HepG2 (cell line): ENCODE results near the gene SPSB2. TPM values are rescaled to one million over a fixed set of nuclear protein-coding genes. Genes with fewer than 3 reads are reported as not detected.

Experiments
- ATAC-seq: fragments of 200-7000 bp; cut with Tn5 transposase; 3 replicates; pipeline ENCODE4 v1.9.1; 2020; ENCODE audit warnings: mild to moderate bottlenecking, moderate library complexity
- BruUV-seq: library from RNA; stranded (reverse); fragments of 400-500 nt; replicated peaks from 2 replicates; lab custom pipeline; 2021; lab: Mats Ljungman, UMichigan
- CTCF ChIA-PET: fragments of 300-600 bp; formaldehyde crosslinking; extraction: SDS; loops from one replicate; lab custom pipeline; 2021; ENCODE audit warnings: low total read pairs, inconsistent platforms, low intra/inter-chr PET ratio; lab: Yijun Ruan, JAX
- POLR2A ChIA-PET: fragments of 350-600 bp; sonication (Branson Sonifier 250); formaldehyde crosslinking; loops from one replicate; lab custom pipeline; 2020; ENCODE audit warnings: antibody characterized with exemption, inconsistent platforms; lab: Yijun Ruan, JAX
- DNase-seq: peaks from one replicate; pipeline ENCODE4 v3.0.0-alpha.2; 2015; ENCODE audit warnings: low spot score
- FAIRE-seq: peaks from 3 replicates; lab custom pipeline; 2011; peaks lifted over from hg19 to GRCh38; lab: Jason Lieb, UNC
- H2AFZ ChIP-seq: one replicate; pipeline ENCODE4 v1.6.1; 2011; ENCODE audit warnings: low read length, inconsistent platforms
- H3K27ac ChIP-seq: fragments of 300-600 bp; 3 replicates; pipeline ENCODE4 v1.8.0; 2011; ENCODE audit warnings: mixed run types, mild to moderate bottlenecking, mixed read lengths, low read length, inconsistent platforms; ENCODE audit not compliant: insufficient read depth; ENCODE audit errors: extremely low read length
- H3K27me3 ChIP-seq, 2 experiments: fragments of 200-600 bp in 1 of 2; 2 replicates in 1 of 2; 3 replicates in 1 of 2; pipeline versions ENCODE4 v1.6.0 to v1.8.0; 2011; ENCODE audit warnings: low read length in 2 of 2, mild to moderate bottlenecking in 2 of 2, moderate library complexity in 2 of 2, inconsistent platforms in 1 of 2; ENCODE audit not compliant: insufficient read depth in 2 of 2, control insufficient read depth in 1 of 2
- H3K36me3 ChIP-seq, 2 experiments: fragments of 200-600 bp in 1 of 2; replicated peaks in 1 of 2; 2 replicates in 1 of 2; 3 replicates in 1 of 2; pipeline versions ENCODE4 v1.5.1 to v1.8.0; 2011; ENCODE audit warnings: low read length in 2 of 2, inconsistent platforms in 1 of 2; ENCODE audit not compliant: insufficient read depth in 2 of 2, control insufficient read depth in 1 of 2
- H3K4me1 ChIP-seq: 2 replicates; pipeline ENCODE4 v1.5.1; 2012; ENCODE audit warnings: low read length, inconsistent platforms; ENCODE audit not compliant: insufficient read depth
- H3K4me2 ChIP-seq: 2 replicates; pipeline ENCODE4 v1.6.0; 2011; ENCODE audit warnings: low read depth, low read length, inconsistent platforms
- H3K4me3 ChIP-seq, 3 experiments: fragments of 200-600 bp in 1 of 3; sonication (generic), shearing (Covaris generic) in 1 of 3; replicated peaks in 1 of 3; 2 replicates each; pipeline ENCODE4 v1.5.1; 2011 to 2016; ENCODE audit warnings: low read length in 3 of 3, inconsistent platforms in 2 of 3, low read depth in 2 of 3, mild to moderate bottlenecking in 2 of 3, control low read depth in 1 of 3, mixed read lengths in 1 of 3; ENCODE audit not compliant: insufficient read depth in 1 of 3
- H3K79me2 ChIP-seq: one replicate; pipeline ENCODE4 v1.6.1; 2011; ENCODE audit warnings: low read length, inconsistent platforms; ENCODE audit not compliant: insufficient read depth
- H3K9ac ChIP-seq: 2 replicates; pipeline ENCODE4 v1.6.0; 2011; ENCODE audit warnings: mild to moderate bottlenecking, low read depth, low read length, inconsistent platforms; ENCODE audit not compliant: insufficient read depth
- H3K9me3 ChIP-seq: 2 replicates; pipeline ENCODE4 v1.5.1; 2012; ENCODE audit warnings: mild to moderate bottlenecking, low read length
- H4K20me1 ChIP-seq: 2 replicates; pipeline ENCODE4 v1.6.0; 2011; ENCODE audit warnings: inconsistent platforms, mild to moderate bottlenecking, low read length, moderate library complexity; ENCODE audit not compliant: insufficient read depth
- ATM ChIP-seq: fragments of 450-650 bp; IDR thresholded peaks from 2 replicates; pipeline ENCODE4 v1.7.1; 2017; ENCODE audit warnings: mild to moderate bottlenecking, borderline replicate concordance
- DPF2 ChIP-seq: sonication (generic); formaldehyde crosslinking; IDR thresholded peaks from 2 replicates; pipeline ENCODE4 v1.4.0; 2020; ENCODE audit warnings: mild to moderate bottlenecking, low read depth, missing genetic modification reagents, borderline replicate concordance
- E2F1 ChIP-seq: sonication (generic); formaldehyde crosslinking; IDR thresholded peaks from 2 replicates; pipeline ENCODE4 v1.5.0; 2020; ENCODE audit warnings: missing genetic modification reagents
- GTF2F1 ChIP-seq: fragments of 150-350 bp; IDR thresholded peaks from 2 replicates; pipeline ENCODE4 v1.6.1; 2014; ENCODE audit warnings: low read length
- JDP2 ChIP-seq: sonication (generic); formaldehyde crosslinking; IDR thresholded peaks from 2 replicates; pipeline ENCODE4 v1.8.1; 2022; ENCODE audit warnings: missing genetic modification reagents, borderline replicate concordance
- LRRFIP1 ChIP-seq: sonication (generic); formaldehyde crosslinking; conservative IDR thresholded peaks from 2 replicates; pipeline ENCODE4 v1.4.0; 2020; ENCODE audit warnings: missing genetic modification reagents
- NR0B2 ChIP-seq: sonication (generic); formaldehyde crosslinking; IDR thresholded peaks from 2 replicates; pipeline ENCODE4 v1.4.0; 2020; ENCODE audit warnings: mild to moderate bottlenecking, missing genetic modification reagents
- REL ChIP-seq: sonication (generic); formaldehyde crosslinking; conservative IDR thresholded peaks from 2 replicates; pipeline ENCODE4 v1.8.0; 2022; ENCODE audit warnings: mild to moderate bottlenecking, missing genetic modification reagents, moderate library complexity
- XRCC5 ChIP-seq: fragments of 200-400 bp; formaldehyde crosslinking; optimal IDR thresholded peaks from 2 replicates; pipeline ENCODE3; 2017; ENCODE audit warnings: mild to moderate bottlenecking, low read length
- ZNF274 ChIP-seq: sonication (generic); formaldehyde crosslinking; IDR thresholded peaks from 2 replicates; pipeline ENCODE4 v1.5.1; 2020; ENCODE audit warnings: mild to moderate bottlenecking, missing genetic modification reagents
- ZNF569 ChIP-seq: sonication (generic); formaldehyde crosslinking; IDR thresholded peaks from 2 replicates; pipeline ENCODE4 v1.5.0; 2020; ENCODE audit warnings: mild to moderate bottlenecking, missing genetic modification reagents, moderate library complexity, borderline replicate concordance
- ZNF629 ChIP-seq: sonication (generic); formaldehyde crosslinking; conservative IDR thresholded peaks from 2 replicates; pipeline ENCODE4 v1.5.0; 2020; ENCODE audit warnings: missing genetic modification reagents
- WGBS: methylation state at CpG from one replicate; pipeline ENCODE4 v1.1.6; 2017; ENCODE audit warnings: low lambda C conversion rate; 5-methylcytosine and 5-hydroxymethylcytosine counted together
- in situ Hi-C: cut with HindIII; loops from 2 replicates; pipeline ENCODE4 v1.10.0; 2017; ENCODE audit warnings: low pct_unique_long_range_greater_than_20kb; ENCODE audit not compliant: extremely low pct_ligation_motif_present
- intact Hi-C: fragments of 100-400 bp; cut with micrococcal nuclease; formaldehyde crosslinking; loops from one replicate; pipeline ENCODE4 v1.10.0; 2022; ENCODE audit not compliant: unreplicated experiment
- polyA plus RNA-seq, 8 experiments: library from polyadenylated mRNA; depleted of rRNA in 3 of 8; stranded (reverse) in 7 of 8; unstranded in 1 of 8; fragments of >200 nt; fragmentation: Illumina TruSeq in 4 of 8; extraction: Trizol in 4 of 8; gene quantifications; 2 replicates each; pipeline versions ENCODE4 v1.2.1 to v1.2.3, GENCODE V29; 2011 to 2016; ENCODE audit warnings: low read depth in 4 of 8, missing spikeins in 1 of 8, mixed read lengths in 1 of 8; ENCODE audit not compliant: insufficient read depth in 1 of 8
- total RNA-seq, 5 experiments: library from RNA; depleted of rRNA; stranded (reverse); fragments of >200 nt; fragmentation: Illumina TruSeq; extraction: Trizol; gene quantifications; 2 replicates each; pipeline ENCODE4 v1.2.3, GENCODE V29; 2016; ENCODE audit warnings: low read depth in 1 of 5
- TF ChIP-seq, protein P1 (sequence below): sonication (generic); formaldehyde crosslinking; conservative IDR thresholded peaks from 2 replicates; pipeline ENCODE4 v1.8.0; 2022; ENCODE audit warnings: mild to moderate bottlenecking, moderate library complexity, missing genetic modification reagents
- TF ChIP-seq, protein P2 (sequence below): sonication (generic); formaldehyde crosslinking; IDR thresholded peaks from 2 replicates; pipeline ENCODE4 v1.4.0; 2020; ENCODE audit warnings: missing genetic modification reagents

The SPSB2 gene
- total and polyA plus RNA-seq, 2 of the 13 experiments (the other 11 are each of a cell fraction or from before 2014, with no cell fraction given) = 2.0 to 6.2 TPM

DNA sequence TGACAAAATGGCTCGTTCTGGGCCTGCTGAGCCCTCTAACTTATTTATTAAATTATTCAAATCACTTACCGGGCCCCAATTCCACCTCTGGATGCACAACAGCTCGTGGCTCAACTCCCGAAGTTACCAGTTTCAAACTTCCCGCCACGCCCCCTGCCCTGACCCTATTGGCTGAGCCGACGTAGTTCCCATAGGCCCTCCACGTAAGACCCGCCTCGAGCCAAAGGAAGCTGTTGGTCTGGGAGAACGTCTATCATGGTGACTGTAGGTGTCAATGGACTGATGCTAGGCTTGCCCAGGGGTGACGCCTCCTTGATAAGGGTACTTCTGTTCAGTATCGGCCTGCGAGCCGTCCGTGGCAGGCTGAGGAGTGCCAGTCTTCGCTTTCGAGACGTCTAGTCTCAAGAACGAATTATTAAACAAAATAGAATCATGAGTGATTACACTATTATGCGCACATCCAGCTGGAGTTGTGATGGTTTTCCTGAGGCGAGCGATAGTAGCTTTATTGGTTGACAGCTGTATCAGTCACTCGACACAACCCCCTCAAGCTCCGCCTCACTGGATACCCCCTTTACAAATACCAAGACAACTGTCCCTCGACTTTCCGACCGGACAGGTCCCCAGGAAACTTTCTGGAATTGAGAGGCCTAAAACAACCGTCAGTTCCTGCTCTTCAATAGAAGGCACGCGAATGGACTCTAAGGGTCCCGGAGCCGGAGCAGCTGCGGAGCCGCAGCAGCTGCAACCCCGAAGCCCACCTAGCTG, 21.8 kb downstream of the SPSB2 start, which contains the start of gene CDCA3 (continued):
- TF ChIP-seq, protein P1, sequence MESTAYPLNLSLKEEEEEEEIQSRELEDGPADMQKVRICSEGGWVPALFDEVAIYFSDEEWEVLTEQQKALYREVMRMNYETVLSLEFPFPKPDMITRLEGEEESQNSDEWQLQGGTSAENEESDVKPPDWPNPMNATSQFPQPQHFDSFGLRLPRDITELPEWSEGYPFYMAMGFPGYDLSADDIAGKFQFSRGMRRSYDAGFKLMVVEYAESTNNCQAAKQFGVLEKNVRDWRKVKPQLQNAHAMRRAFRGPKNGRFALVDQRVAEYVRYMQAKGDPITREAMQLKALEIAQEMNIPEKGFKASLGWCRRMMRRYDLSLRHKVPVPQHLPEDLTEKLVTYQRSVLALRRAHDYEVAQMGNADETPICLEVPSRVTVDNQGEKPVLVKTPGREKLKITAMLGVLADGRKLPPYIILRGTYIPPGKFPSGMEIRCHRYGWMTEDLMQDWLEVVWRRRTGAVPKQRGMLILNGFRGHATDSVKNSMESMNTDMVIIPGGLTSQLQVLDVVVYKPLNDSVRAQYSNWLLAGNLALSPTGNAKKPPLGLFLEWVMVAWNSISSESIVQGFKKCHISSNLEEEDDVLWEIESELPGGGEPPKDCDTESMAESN = peak; percentile 58; the same call in 1 of the 2 replicates
- TF ChIP-seq JDP2 (no peak), ZNF629 (CRISPR knock-in tag) (no peak)

DNA sequence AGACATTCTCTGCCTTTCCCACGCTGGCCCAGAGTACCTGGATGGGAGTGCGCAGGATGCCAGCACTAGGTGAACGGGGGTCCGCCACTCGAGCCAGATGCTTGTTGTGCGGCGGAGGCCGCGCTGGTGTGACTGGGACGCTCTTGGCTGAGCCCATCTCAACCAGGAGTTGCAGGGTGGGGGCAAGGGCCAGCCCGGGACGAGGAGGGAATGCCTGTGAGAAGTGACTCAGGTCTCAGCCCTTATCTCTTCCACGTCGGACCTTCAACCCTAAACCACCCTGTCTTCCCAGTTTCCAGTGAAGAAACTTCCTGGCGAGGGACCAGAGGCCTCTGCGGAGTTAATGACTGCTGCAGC, 22.3 kb downstream of the SPSB2 start:
- H3K79me2 ChIP-seq = peaks cover 37% of the 10 kb centered on the region
- intact Hi-C loops = loop anchor here (1.0 kb wide), 1 partner anchor 23 kb away; the partner anchor contains the start of gene SPSB2
- peak; percentile 51 for DNase-seq
- TF ChIP-seq ZNF274 (CRISPR knock-in tag) = 0 out of 2 replicates have a peak, but pooled peaks have one; percentile 18
- peak; percentile 3 for TF ChIP-seq XRCC5
- TF ChIP-seq GTF2F1 = no peak
- no peak; the same call in 1 of the 2 replicates for TF ChIP-seq REL (CRISPR knock-in tag)
- no peak for TF ChIP-seq DPF2 (CRISPR knock-in tag)
- no peak for TF ChIP-seq ATM
- no peak for TF ChIP-seq ZNF569
- TF ChIP-seq NR0B2 = peak; percentile 66; the same call in 1 of the 2 replicates
- no peak for TF ChIP-seq E2F1
- TF ChIP-seq, protein P2, sequence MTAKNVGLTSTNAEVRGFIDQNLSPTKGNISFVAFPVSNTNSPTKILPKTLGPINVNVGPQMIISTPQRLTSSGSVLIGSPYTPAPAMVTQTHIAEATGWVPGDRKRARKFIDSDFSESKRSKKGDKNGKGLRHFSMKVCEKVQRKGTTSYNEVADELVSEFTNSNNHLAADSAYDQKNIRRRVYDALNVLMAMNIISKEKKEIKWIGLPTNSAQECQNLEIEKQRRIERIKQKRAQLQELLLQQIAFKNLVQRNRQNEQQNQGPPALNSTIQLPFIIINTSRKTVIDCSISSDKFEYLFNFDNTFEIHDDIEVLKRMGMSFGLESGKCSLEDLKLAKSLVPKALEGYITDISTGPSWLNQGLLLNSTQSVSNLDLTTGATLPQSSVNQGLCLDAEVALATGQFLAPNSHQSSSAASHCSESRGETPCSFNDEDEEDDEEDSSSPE = no peak
- no peak for TF ChIP-seq LRRFIP1 (CRISPR knock-in tag)

More for the DNA sequence above, 22.3 kb downstream of the SPSB2 start:
- in situ Hi-C loops = no loop called here
- BruUV-seq = TSS peak; percentile 87
- WGBS = 0% methylated on average over 4 of the region's 16 CpGs
- no peak for FAIRE-seq
- no peak for ATAC-seq
- ChIA-PET CTCF (no interaction called here), POLR2A (interaction anchor here (0.8 to 5.2 kb wide), 13 partner anchors 16 to 316 kb away, joined by 3 to 132 read pairs (median 21); partner anchors contain the start of genes C12orf57, COPS7A, GAPDH and MLF2)
- Histone ChIP-seq H3K4me2 (peak overlapping the region; percentile 92), H3K4me1 (peaks cover 33% of the 10 kb centered on the region), H3K9ac (peak overlapping the region; percentile 86), H3K27ac (peak overlapping the region; percentile 82), H2AFZ (no peak overlapping the region), H3K27me3 (no peaks in the 10 kb centered on the region), H4K20me1 (no peaks in the 10 kb centered on the region; the same call in 1 of the 2 replicates), H3K36me3 (peaks cover 5 to 43% of the 10 kb centered on the region in 2 experiments), H3K4me3 (peak overlapping the region; percentile 65 to 95 (median 77)), H3K9me3 (no peaks in the 10 kb centered on the region)
